GM21526 (cell line): Measurements from ENCODE around the gene ZSWIM8.
"Not testable (repeated sequence)": the region's sequence is repeated elsewhere in the genome, so short reads cannot be mapped to it uniquely, and the experiment has no call there.

Experiments used
- ATAC-seq: cut with Tn5 transposase; IDR thresholded peaks from one replicate; pipeline ENCODE4 v1.9.1; 2021; ENCODE audit warnings: moderate library complexity; ENCODE audit not compliant: unreplicated experiment, low FRiP score

ZSWIM8 gene

DNA sequence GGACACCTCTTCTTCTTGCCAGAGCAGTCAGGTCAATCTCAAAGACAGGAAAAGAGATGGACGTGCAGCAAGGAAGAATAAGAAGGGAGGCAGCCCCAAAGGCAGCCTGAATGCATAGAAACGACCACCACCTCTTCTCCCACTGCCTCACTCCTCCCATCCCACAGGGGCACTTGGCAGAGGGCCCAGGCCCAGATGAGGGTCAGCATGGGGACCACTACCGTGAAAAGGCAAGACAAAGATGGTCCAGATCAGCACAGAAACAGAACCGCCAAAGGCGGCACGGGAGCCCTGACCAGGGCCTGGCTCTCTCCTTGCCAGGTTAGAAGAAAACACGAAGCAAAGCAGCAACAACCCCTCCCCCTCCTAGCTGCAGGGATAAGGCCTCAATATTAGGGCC is 27.9 kb downstream of the ZSWIM8 start:
- no peak for ATAC-seq

DNA sequence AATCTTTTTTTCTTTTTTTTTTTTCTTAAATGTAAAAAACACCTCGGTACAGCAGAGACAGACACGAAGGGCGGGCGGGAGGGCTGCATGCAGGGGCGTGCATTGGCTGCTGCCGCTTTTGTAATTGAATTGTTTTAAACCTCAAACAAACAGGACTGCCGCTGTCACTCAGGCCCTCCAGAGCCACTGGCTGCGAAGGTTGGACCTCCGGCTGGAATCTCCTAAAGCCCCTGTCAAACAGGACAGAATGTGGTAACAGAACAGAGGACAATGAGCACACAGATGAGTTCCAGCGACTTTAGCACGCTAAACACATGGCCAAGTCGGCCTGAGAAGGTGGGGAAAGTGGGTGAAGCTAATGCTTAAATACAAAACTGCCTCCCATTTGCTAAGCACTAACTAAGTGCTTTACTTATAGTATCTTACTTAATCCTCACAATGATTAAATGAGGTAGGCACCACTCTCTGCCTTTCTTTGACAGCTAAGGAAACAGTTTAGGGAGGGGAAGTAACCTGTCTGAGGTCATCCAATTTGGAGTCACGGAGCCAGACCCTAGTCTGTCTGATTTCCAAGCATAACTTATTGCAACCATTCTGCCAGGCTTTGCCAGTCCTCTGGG is 29.0 kb downstream of the ZSWIM8 start:
- no peak for ATAC-seq

DNA sequence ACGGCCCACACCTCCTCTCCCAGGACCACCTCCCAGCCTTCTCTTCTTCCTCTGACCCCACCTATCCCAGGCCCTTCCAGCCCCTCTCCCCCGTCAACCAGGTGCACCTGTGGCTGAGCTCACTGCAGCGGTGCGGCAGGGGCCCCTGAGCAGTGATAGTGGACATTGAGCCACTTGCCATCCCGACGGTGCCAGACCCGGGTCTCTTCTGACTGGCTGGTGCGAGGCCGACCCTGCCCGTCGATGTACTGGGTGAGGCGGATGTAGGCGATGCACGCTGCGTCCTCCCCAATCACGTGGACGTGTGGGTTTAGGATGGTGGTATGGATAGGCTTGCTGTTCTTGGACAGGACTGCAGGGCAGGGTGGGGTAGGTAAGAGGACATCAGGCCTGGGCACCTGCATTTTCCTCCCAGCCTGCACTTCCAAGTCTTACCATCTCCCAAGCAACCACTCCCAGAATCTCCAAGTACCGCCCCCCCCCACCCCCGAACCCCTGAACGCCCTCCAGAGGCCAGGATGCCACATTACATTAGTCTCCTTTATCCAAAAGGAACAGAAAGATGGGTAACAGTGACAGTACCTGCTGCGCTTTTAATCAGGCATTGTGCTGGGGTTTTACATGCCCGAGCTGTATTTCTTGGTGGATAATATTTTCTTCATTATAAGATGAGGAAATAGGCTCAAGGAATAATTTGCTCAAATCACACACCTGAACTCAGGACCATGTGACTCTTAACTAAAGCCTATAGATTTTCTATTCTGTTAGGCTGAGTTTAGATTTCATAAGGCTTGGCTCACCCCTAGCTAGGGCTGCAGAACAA is 29.7 kb downstream of the ZSWIM8 start:
- ATAC-seq, result no peak

DNA sequence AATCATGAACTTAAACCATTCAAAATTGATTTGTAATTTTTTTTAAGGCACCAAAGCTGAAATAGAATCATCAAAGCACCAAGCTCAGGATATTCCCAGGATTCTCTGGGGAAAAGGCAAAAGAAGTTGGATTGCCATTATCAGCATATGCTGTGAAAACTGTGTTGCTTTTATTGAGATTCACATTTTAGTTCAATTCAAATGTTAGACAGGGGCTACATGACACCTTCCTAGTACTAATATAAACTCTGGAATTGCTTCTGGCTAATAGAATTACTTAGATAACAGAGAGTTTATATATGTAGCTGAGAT is 30.3 kb downstream of the ZSWIM8 start:
- ATAC-seq, result no peak

DNA sequence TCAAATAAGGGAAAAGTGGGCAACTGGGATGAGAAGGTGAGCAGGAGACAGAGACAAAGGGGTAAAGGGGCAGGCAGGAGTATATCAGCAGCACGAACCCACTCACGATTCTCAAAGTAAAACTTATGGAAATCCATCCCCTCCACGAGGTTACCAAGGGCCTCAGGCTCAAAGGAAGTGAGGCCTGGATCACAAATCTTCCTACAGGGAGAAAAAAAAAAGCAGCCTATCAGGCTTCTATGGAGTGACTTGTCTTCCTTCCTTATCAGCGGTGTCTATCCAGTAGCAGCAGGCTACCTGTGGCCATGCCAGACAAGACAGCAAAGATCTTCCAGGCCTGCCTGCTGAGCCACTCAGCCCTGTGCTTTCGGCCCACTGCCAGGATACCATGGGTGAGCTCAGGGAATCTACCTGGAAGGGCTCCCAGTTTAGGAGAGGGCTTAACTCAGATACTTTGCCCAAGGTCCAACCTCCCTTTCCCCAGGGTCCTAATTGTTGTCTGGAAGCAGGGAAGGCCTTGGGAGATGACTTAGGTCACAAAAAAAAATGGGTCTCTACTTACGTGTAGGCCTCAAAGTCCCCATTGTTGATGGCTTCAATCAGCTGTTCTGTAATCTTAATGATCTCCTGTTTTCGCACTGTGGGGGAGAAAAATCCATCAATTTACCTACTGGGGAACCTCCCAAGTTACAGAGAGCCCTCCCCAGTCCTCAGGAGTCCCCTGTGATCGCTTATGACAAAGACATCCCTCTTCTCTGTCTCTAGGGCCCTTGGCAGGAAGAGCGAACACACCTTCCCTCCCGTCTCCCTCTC is 31.7 kb downstream of the ZSWIM8 start:
- ATAC-seq, result no peak

DNA sequence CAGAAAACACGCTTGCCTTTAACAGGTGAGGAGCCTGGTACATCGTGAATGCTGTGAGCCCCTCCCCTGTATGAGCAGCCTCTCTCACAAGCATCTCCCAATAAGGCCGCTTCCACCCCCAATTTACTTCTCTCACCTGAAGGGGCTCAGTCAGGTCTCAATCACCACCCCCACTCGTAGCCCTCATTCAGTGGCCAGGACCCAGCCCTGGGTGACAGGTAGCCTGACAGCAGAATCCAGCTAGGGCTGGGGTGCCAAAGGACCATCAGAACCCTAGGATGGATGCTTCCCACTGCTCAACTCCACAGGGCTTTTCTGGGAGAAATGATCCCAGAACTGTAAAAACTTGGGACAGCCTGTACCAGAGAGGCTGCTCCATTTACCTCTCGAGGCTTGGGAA is 32.4 kb downstream of the ZSWIM8 start:
- ATAC-seq, result no peak

DNA sequence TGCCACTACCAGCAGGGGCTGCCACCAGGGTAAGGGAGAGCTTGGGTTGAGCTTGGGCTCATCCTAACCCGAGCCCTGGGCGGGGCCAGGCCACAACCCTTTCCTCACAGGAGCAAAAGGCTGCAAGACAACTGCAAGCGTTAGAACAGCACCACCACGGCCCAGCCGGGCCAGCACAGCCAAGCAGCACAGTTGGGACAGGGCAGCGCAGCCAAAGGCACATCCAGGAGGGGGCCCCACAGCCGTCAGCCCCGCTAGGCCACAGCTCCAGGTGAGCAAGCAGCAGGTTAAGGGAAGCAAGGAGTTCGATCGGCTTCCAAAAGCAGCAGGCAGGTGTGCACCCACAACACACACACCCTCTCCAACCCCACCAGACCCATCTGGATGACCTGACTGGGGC is 33.0 kb downstream of the ZSWIM8 start:
- no peak for ATAC-seq

DNA sequence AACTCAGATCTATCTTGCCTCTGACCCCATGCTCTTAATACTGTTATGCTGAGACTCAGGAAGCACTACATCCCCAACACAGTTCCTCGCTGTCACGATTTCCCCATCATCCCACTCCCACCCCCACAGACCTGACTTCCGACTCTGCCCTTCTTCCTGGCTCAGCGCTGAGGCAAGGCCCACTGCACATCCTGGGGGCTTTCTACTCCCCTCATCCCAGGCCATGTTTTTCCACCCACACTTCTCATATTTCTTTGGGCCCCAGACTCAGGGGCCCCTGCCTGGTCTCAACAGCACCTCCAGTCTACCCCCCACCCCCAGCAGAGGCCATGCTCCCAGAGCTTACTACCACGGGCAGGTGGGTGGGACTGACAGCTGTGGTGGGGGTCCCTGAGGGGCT is 33.7 kb downstream of the ZSWIM8 start:
- ATAC-seq, result no peak

DNA sequence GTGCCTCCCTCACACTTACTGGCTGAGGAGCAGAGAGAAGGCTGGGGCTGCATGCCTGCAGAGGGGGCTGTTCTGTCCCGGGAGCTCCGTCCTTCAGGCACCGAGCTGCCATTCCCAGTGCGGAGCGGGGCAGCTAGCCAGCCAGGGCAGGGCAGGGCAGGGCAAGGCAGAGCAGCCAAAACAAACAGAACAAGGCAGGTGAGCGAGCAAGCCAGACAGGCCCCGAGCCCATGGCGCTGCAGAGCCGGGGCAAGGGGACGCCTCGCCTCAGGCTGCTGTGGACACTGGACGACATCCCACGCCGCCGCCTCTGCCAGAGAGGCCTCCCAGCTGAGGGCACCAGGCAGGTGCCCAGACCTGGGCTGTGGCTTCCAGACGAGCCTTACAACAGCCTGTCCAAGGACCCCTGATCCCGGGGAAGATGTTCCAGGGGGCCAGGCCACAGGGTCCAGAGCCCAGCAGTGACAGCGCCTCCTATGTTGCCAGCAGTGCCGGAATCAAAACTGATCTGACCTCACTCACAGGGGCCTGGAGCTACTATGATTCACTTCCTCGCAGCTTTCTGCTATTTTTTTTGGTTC is 34.2 kb downstream of the ZSWIM8 start:
- ATAC-seq, result no peak

DNA sequence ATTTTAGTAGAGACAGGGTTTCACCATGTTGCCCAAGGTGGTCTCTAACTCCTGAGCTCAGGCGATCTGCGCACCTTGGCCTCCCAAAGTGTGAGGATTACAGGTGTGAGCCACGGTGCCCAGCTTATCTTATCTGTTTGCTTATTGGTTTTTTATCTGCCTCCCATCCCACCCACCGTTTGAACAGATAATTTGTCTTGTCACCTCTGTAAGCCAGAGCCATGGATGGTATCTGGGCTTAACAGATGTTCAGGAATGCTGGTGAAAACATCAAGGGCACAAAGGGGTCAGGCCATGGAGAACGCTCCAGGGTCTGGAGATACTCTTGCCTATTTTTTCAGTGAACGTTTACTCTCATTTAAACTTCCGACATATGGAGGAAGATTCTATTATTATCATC is 38.0 kb downstream of the ZSWIM8 start:
- no peak for ATAC-seq

DNA sequence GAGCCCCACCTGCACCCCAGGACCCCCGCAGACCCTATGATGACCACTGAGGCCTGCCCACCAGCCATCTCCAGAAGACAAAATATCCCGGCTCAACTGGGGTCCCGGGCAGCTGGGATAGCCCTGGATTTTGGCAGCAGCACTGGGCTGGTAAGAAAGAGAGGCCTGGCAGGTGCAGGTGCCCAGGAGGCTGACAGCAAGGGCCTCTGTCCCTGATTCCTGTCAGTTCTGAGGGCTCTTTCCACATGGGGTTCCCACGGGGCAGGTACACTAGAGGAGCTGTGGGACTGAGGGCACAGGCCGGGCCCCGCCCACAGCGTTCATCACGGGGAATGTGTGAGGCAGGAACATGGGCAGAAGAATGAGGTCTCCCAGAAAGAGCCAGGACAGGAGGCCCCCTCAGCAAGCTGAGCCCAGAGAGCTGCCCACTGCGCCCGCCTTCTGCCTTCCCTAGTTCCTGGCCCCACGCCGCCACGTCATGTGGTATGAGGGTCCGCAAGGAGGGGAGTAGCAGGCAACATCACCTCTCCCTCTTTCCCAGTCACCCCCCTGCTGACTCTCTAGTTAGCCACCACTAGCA is 38.8 kb downstream of the ZSWIM8 start:
- no peak for ATAC-seq

DNA sequence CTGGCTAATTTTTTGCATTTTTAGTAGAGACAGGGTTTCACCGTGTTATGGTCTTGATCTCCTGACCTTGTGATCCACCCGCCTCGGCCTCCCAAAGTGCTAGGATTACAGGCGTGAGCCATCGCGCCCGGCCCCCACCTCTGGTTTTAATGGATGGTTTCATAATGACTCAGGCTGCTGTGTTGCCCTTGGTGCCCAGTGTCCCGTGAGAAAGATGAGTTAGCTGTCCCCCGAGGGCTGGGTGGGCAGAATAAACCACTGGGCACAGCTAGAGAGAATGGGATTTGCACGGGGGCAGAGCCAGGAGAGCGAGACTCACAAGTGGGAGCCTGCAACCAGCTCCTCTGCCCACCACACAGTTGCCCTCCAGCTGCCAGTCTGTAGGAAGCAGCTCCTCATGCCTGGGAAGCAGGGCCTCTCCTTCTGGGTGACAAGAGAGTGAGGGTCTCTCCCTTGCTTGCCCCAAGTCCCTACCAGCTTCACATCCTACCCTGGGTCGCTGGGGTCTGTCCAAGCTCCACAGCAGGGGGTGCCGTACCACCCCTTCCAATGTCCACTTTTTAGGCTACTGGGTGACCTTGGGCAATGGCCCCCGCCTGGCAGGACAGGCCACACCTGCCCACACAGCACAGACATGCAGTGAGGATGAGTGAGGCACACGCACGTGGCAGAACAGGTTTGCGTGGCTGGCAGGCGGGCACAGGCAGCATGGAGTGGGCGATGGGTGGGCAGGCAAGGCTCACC is 42.1 kb downstream of the ZSWIM8 start:
- no peak for ATAC-seq

DNA sequence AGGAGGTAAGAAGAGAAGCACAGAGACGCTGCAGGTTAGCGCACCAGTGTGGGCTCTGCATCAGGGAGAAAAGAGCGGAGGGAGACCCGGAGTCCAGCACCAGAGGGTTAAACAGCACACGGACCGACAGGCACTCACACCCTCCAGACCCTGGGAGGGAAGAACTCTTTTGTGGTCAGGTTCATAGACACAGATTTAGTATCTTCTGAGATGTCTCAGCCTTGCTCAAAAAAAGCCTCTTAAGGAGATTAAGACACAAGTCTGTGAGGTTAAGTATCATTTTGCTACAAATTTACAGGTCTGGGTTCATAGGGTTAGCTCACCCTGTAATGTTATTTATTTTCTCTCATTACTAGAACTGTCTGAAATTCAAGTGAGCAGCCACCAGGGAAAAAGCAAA is 42.8 kb downstream of the ZSWIM8 start:
- ATAC-seq, result no peak

DNA sequence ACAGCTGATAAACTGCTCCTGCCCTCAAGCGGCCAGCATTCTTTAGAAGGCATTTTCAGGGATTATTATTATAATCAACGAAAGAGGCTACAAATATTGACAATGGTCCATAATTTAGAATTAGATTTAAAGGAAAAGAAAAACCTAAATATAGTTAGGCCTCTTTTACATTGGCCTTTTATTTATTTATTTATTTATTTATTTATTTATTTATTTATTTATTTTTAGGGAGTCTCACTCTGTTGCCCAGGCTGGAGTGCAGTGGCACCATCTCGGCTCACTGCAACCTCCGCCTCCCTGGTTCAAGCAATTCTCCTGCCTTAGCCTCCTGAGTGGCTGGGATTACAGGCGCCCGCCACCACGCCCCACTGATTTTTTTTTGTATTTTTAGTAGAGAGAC is 43.7 kb downstream of the ZSWIM8 start:
- ATAC-seq, result not testable (repeated sequence)

DNA sequence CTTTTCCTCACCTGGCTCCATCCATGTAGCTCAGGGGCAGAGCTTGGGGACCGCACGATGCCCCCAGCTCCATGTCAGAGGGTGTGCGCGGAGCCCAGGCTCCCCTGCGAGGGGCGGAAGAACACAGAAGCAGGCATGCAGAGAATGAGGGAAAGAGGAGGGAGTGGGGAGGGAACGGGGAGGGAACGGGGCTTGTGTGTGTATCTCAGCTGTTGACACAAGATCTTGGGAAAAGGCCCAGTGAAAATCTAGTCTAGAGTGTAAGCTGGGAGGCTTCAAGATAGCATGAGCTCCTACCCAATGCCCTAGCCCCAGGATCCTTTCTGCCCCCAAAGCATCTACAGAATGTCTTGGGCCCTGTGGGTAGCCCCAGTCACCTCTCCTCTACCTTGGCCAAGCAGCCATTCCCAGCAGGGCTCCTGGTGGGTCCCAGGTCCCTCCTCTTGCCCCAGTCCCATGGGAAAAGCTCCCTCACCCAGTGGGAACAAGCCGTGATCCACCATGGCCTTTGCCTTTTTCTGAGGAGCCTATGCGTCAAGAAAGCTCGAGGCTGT is 51.1 kb downstream of the ZSWIM8 start:
- no peak for ATAC-seq

DNA sequence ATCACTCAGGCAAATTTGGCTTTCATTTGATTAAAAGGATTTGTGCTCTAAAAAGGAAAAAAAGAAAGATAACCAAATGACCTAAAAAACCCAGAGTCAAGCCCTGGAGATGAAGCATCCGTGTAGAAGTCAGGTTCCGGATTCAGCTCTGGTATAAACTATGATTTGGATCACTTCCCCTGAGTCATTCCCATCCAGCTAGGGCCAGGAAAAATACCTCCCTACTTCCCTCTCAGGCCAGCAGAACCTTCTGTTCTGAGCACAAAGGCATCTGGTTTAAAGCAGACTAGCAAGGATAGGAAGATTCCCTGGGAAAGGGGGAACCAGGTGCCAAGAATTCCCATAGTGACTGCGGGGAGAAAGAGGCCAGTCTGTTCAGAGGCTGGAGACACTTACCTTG is 51.7 kb downstream of the ZSWIM8 start:
- no peak for ATAC-seq

DNA sequence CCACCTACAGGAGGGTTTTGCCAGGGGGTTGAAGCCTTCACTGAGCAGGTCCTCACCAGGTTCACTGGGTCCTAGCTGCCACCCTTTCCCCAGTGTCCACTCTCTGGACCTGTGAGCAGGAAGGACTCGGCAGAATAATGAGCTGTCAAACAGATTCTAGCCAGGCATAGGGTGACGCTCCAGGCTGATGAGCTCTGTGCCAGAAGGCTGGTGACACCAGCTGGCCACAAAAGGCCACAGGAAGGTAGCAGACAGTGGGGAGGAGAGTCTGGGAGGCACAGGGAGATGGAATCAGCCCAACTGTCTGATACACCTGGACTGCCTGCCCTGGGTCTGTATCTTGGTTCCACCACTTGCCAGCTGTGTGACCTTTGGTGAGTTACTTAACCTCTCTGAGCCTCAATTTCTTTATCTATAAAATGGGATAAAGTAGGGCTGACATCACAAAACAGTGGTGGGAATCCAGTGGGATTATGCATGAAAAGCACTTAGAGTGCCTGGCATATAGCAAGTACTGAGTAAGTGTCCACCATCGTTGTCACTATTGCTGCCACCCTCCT is 52.7 kb downstream of the ZSWIM8 start:
- ATAC-seq, result no peak

DNA sequence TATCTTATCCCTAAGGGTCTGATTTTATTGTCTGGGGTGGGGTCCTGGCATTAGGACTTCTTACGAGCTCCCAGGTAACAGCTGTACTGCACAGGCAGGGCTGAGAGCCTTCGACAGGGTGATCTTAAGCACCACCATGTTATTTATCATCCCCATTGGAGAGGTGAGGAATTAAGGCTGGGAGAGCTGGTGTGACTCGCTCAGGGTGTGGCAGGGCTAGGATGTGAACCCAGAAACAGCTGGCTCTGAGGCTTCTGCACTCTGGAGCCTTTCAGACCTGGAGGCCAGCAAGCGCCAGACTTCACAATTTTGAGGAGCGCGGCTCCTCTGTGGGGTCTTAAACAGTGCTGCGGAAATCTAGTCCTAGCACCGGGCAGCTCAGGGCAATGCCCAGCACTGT is 53.4 kb downstream of the ZSWIM8 start:
- ATAC-seq, result no peak

DNA sequence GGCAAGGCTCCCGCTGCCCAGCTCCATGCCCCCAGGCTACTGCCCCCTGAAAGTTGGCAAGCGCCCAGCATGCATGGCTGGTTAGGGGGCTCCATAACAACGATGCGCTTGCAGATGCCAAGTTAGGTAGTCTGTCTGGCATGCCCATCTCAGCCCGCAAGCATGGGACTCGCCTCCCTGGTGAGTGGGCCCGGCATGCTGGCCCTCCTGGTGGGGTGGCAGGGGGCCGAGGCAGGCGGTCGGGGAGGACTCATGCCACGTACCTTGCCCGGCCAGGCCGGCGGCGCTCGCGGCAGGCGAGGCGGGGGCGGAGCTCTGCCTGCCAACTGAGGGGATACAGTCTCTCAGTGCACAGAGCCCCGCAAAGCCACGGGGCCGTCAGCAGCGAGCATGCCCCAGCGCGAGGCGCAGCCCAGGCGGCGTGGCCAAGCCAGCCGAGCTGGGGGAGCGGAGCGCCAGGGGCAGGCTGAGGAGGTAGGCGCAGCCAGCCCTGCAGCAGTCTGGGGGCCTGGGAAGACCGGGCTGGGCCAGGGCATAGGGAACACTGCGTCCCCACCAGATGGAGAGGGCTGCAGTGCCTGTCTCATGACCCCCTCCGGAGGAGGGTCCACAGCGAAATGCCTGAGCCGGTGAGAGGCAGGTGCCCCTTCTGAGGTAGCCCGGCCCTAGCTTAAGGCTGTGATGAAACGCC is 54.0 kb downstream of the ZSWIM8 start:
- ATAC-seq, result no peak
